ENCODE data around the gene NAALAD2. TPM values are rescaled to one million over a fixed set of nuclear protein-coding genes. Genes with fewer than 3 reads are reported as not detected.

NAALAD2 gene
- total and polyA plus RNA-seq, 8 donors: 1.3 to 58.5 (median 44.3) TPM

DNA sequence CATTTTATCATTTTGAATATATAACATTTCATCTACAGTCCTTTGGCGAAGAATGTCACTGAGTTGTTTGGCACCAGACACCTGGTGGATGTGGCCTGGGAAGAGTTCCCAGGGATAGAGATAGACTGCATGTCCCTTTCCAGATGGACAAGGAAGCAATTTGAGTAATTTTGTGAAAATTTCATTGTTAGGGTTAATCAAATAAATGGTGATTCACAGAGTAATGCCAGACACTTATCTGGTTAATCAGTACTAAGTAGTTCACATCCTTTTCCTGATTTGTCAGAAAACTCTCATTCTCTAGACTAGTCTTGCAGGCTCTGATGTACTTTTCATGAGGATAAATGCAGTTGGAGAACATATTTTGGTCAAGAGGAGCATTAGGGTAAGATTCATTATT is 41.6 kb downstream of the NAALAD2 start:
- Histone ChIP-seq H3K4me3 (no peak overlapping the region), H3K4me1 (no peaks in the 10 kb centered on the region), H3K9me3 (no peaks in the 10 kb centered on the region), H3K27ac (no peak overlapping the region), H3K36me3 (no peaks in the 10 kb centered on the region), H3K27me3 (no peaks in the 10 kb centered on the region)
- DNase-seq: no peak
- no peak for ATAC-seq
- intact Hi-C loops (cut with DNase I): no loop called here
- TF ChIP-seq, protein P1, sequence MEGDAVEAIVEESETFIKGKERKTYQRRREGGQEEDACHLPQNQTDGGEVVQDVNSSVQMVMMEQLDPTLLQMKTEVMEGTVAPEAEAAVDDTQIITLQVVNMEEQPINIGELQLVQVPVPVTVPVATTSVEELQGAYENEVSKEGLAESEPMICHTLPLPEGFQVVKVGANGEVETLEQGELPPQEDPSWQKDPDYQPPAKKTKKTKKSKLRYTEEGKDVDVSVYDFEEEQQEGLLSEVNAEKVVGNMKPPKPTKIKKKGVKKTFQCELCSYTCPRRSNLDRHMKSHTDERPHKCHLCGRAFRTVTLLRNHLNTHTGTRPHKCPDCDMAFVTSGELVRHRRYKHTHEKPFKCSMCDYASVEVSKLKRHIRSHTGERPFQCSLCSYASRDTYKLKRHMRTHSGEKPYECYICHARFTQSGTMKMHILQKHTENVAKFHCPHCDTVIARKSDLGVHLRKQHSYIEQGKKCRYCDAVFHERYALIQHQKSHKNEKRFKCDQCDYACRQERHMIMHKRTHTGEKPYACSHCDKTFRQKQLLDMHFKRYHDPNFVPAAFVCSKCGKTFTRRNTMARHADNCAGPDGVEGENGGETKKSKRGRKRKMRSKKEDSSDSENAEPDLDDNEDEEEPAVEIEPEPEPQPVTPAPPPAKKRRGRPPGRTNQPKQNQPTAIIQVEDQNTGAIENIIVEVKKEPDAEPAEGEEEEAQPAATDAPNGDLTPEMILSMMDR (IDR thresholded peaks at IDR 0.05): no peak

DNA sequence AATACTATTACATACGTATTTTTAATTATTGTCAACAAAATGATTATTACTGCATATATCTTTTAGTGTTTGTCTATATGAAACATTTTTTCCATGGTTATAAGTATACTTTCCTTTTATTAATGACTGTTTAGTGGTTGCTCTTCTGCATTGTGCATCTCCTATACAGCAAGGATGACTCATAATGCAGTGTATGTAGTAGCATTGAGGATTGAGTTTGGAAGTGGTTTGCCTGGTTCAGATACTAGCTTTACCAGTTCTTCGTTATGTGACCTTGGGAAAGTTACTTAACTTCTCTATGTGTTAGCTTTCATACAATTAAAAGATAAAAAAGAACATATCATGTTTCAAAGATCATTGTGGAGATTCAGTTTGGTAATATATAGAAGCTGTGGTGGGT is 44.3 kb downstream of the NAALAD2 start:
- TF ChIP-seq, protein P1 (IDR thresholded peaks at IDR 0.05): no peak

DNA sequence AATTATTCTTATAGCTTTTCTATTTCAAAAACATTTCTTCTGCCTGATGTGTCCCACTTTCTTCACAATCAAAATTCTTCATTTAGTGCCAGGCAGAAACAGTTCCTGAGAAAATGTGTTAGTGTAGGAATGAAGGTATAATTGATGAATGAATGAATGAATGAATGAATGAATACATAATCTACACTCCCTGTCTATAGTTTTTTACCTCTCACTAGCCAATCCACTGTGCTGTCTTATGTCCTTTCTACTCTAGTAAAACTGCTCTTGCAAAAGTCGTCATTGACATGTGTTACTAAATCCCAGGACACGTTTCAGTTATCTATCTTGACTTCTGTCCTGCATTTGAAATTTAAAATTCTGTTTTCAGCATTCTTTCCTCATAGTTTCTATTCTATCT is 45.5 kb downstream of the NAALAD2 start:
- Histone ChIP-seq H3K9me3 (no peaks in the 10 kb centered on the region), H3K27me3 (no peaks in the 10 kb centered on the region), H3K4me3 (no peak overlapping the region), H3K4me1 (no peaks in the 10 kb centered on the region), H3K27ac (no peak overlapping the region), H3K36me3 (no peaks in the 10 kb centered on the region)
- TF ChIP-seq, protein P1 (IDR thresholded peaks at IDR 0.05): no peak
- intact Hi-C loops (cut with DNase I): no loop called here
- DNase-seq (no peak), ATAC-seq (no peak)

More for the DNA sequence above, 44.3 kb downstream of the NAALAD2 start:
- H3K4me3 ChIP-seq: no peak overlapping the region
- H3K9me3 ChIP-seq: no peaks in the 10 kb centered on the region
- ATAC-seq (no peak), DNase-seq (no peak)
- H3K27me3 ChIP-seq: no peaks in the 10 kb centered on the region
- intact Hi-C loops (cut with DNase I): no loop called here
- H3K36me3 ChIP-seq: no peaks in the 10 kb centered on the region
- H3K27ac ChIP-seq: no peak overlapping the region
- H3K4me1 ChIP-seq: no peaks in the 10 kb centered on the region

DNA sequence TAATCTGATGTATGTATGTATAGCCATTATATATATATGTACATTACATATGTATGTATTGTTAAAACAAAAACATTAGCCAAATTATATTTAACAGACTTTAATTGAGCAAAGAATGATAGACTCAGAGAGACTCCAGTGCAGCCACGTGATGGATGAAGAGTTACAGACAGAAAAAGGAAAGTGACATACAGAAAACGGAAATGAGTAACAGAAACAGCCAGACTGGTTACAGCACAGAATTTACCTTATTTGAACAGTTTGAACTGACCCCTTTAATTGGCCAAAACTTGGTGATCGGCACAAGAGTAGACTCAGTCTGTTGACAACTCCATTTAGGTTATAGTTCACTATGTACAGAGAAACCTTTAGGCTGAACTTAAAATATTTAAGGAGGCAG is 53.4 kb downstream of the NAALAD2 start:
- no peak for DNase-seq
- ATAC-seq: no peak
- H3K4me1 ChIP-seq: no peaks in the 10 kb centered on the region
- TF ChIP-seq, protein P1 (IDR thresholded peaks at IDR 0.05): no peak
- H3K36me3 ChIP-seq: peaks cover 0 to 4% of the 10 kb centered on the region in 2 donors
- no peaks in the 10 kb centered on the region for H3K27me3 ChIP-seq
- H3K9me3 ChIP-seq: no peaks in the 10 kb centered on the region
- no peak overlapping the region for H3K27ac ChIP-seq
- no peak overlapping the region for H3K4me3 ChIP-seq
- intact Hi-C loops (cut with DNase I): no loop called here

DNA sequence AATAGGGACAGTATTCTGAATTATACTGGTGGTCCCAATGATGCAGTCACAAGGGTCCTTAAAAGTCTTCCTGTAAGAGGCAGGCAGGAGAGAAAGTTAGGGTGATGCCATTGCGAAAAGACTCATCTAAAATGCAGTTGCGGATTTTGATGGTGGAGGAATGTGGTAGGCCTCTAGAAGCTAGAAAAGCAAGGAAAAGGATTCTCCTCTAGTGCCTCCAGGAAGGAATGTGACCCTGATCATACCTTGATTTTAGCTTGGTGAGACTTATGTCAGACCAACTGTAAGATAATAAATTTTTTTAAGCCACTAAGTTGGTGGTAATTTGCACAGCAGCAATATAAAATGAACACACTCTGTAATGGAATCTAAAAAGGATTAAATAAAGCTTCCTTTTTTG is 54.5 kb downstream of the NAALAD2 start:
- DNase-seq (no peak), ATAC-seq (no peak)
- Histone ChIP-seq H3K4me3 (no peak overlapping the region), H3K27ac (no peak overlapping the region), H3K27me3 (no peaks in the 10 kb centered on the region), H3K9me3 (no peaks in the 10 kb centered on the region), H3K36me3 (peaks cover 0 to 4% of the 10 kb centered on the region in 2 donors), H3K4me1 (no peaks in the 10 kb centered on the region)
- TF ChIP-seq, protein P1 (IDR thresholded peaks at IDR 0.05): no peak
- intact Hi-C loops (cut with DNase I): no loop called here
